ENCODE results near the gene BST1.

DNA sequence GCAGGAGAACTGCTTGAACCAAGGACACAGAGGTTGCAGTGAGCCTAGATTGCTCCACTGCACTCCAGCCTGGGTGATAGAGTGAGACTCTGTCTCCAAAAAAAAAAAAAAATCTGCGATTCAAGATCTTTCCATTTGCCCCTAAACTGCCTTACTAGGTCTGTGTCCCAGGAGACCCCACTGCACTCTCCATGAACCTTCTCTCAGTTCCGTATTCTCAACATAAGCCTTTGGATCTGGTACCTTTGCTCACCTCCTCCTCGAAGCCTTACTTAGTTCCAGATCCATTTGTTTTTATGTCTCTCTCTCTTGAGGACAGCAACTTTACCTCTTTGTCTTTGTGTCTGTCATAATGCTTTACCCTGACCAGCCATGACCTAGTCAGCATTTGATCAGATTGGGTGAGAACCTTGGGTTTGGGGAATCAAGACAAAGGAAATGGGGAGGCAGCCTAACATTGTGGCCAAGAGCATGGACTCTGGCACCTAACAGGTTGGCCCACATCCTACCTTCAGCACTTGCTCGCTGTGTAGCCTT, 33.7 kb downstream of the BST1 start:
- TF ChIP-seq POLR2A (IDR thresholded peaks at IDR 0.05) (no peak), POLR2AphosphoS5 (IDR thresholded peaks at IDR 0.05) (no peak)
- TF ChIP-seq, protein P1, sequence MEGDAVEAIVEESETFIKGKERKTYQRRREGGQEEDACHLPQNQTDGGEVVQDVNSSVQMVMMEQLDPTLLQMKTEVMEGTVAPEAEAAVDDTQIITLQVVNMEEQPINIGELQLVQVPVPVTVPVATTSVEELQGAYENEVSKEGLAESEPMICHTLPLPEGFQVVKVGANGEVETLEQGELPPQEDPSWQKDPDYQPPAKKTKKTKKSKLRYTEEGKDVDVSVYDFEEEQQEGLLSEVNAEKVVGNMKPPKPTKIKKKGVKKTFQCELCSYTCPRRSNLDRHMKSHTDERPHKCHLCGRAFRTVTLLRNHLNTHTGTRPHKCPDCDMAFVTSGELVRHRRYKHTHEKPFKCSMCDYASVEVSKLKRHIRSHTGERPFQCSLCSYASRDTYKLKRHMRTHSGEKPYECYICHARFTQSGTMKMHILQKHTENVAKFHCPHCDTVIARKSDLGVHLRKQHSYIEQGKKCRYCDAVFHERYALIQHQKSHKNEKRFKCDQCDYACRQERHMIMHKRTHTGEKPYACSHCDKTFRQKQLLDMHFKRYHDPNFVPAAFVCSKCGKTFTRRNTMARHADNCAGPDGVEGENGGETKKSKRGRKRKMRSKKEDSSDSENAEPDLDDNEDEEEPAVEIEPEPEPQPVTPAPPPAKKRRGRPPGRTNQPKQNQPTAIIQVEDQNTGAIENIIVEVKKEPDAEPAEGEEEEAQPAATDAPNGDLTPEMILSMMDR (IDR thresholded peaks at IDR 0.05): no peak

Measured in upper lobe of left lung (tissue), 4 donors.